SK-N-SH (cell line): ENCODE measurements around the gene TBXAS1.

Source experiments
- CTCF ChIP-seq: fragments of 200-600 bp; sonication (generic); IDR thresholded peaks from 2 replicates; pipeline ENCODE4 v1.6.1; 2017; ENCODE audit warnings: antibody characterized with exemption, mild to moderate bottlenecking, moderate library complexity
- RAD21 ChIP-seq: IDR thresholded peaks from 2 replicates; pipeline ENCODE4 v1.6.1; 2012; ENCODE audit warnings: mild to moderate bottlenecking, low read length

- TF ChIP-seq CTCF (no peak), RAD21 (no peak)
These were observed 213.3 kb downstream of the TBXAS1 start for GRCh38 chr7:140042386-140042670.
